H1 (cell line): Measurements from ENCODE around the gene SERPINB13. TPM values are rescaled to one million over a fixed set of nuclear protein-coding genes. Genes with fewer than 3 reads are reported as not detected.

Experiments
- CTCF ChIA-PET: fragments of 300-600 bp; sonication (Branson Sonifier 250); formaldehyde crosslinking; loops from one replicate; lab custom pipeline; 2021; ENCODE audit not compliant: partially characterized antibody; lab: Charles Lee
- POLR2A ChIA-PET: fragments of 300-600 bp; sonication (Branson Sonifier 250); formaldehyde crosslinking; loops from one replicate; lab custom pipeline; 2021; ENCODE audit warnings: inconsistent platforms; ENCODE audit not compliant: partially characterized antibody; lab: Charles Lee
- DNase-seq, 2 experiments: peaks; one replicate each; pipeline versions ENCODE4 v3.0.0 to v3.0.0-alpha.2; 2010 to 2022; ENCODE audit warnings: low spot score in 2 of 2, low read depth in 1 of 2, mixed read lengths in 1 of 2
- FAIRE-seq: peaks from 2 replicates; lab custom pipeline; 2011; peaks lifted over from hg19 to GRCh38; lab: Jason Lieb, UNC
- H2AFZ ChIP-seq: 2 replicates; pipeline ENCODE4 v1.8.1; 2012; ENCODE audit warnings: low read length, inconsistent platforms
- H2AK5ac ChIP-seq: 2 replicates; pipeline ENCODE4 v1.6.1; 2013; ENCODE audit warnings: low read depth, low read length
- H2BK120ac ChIP-seq: replicated peaks from 2 replicates; pipeline ENCODE3; 2013; ENCODE audit warnings: low read depth, low read length, inconsistent platforms
- H2BK12ac ChIP-seq: 2 replicates; pipeline ENCODE4 v1.6.1; 2013; ENCODE audit warnings: low read depth, low read length
- H2BK15ac ChIP-seq: 2 replicates; pipeline ENCODE4 v1.6.1; 2013; ENCODE audit warnings: low read length
- H2BK20ac ChIP-seq: 2 replicates; pipeline ENCODE4 v1.6.1; 2013; ENCODE audit warnings: low read length
- H2BK5ac ChIP-seq: 2 replicates; pipeline ENCODE4 v1.6.1; 2013; ENCODE audit warnings: low read depth, low read length
- H3K14ac ChIP-seq: 2 replicates; pipeline ENCODE4 v1.6.1; 2013; ENCODE audit warnings: inconsistent platforms; ENCODE audit not compliant: insufficient read length
- H3K18ac ChIP-seq: 2 replicates; pipeline ENCODE4 v1.6.1; 2013; ENCODE audit warnings: low read length; ENCODE audit errors: extremely low read depth
- H3K23ac ChIP-seq: 2 replicates; pipeline ENCODE4 v1.6.1; 2013; ENCODE audit warnings: inconsistent platforms; ENCODE audit not compliant: insufficient read length
- H3K23me2 ChIP-seq: 2 replicates; pipeline ENCODE4 v1.6.1; 2013; ENCODE audit warnings: low read depth, low read length
- H3K27ac ChIP-seq: 2 replicates; pipeline ENCODE4 v1.6.1; 2011; ENCODE audit warnings: low read depth, low read length, inconsistent platforms
- H3K27me3 ChIP-seq, 4 experiments: replicated peaks in 1 of 4; 1 replicate in 1 of 4; 2 replicates in 3 of 4; pipeline versions ENCODE4 v1.6.1 to v1.8.1; 2011 to 2013; ENCODE audit warnings: low read length in 3 of 4, mild to moderate bottlenecking in 3 of 4, inconsistent platforms in 2 of 4, mixed read lengths in 2 of 4, moderate library complexity in 1 of 4; ENCODE audit not compliant: control insufficient read depth in 3 of 4, insufficient read depth in 3 of 4; ENCODE audit errors: extremely low read depth in 1 of 4
- H3K36me3 ChIP-seq, 4 experiments: 2 replicates each; pipeline versions ENCODE4 v1.6.1 to v1.8.1; 2011 to 2013; ENCODE audit warnings: mild to moderate bottlenecking in 4 of 4, low read length in 3 of 4, moderate library complexity in 2 of 4, control low read depth in 1 of 4, inconsistent platforms in 1 of 4; ENCODE audit not compliant: insufficient read depth in 4 of 4, control insufficient read depth in 2 of 4
- H3K4ac ChIP-seq: replicated peaks from 2 replicates; pipeline ENCODE3; 2013; ENCODE audit warnings: low read length, low read depth, mixed read lengths, inconsistent platforms; ENCODE audit not compliant: insufficient read length
- H3K4me1 ChIP-seq, 4 experiments: replicated peaks in 1 of 4; 1 replicate in 1 of 4; 2 replicates in 3 of 4; pipeline versions ENCODE4 v1.6.1 to v1.8.1; 2011 to 2013; ENCODE audit warnings: low read length in 3 of 4, inconsistent platforms in 2 of 4, mixed read lengths in 1 of 4; ENCODE audit not compliant: insufficient read depth in 4 of 4, control insufficient read depth in 3 of 4
- H3K4me2 ChIP-seq, 2 experiments: 2 replicates each; pipeline versions ENCODE4 v1.6.1 to v1.8.1; 2011 to 2013; ENCODE audit warnings: low read depth in 2 of 2, low read length in 2 of 2, control low read depth in 1 of 2, inconsistent platforms in 1 of 2, mild to moderate bottlenecking in 1 of 2; ENCODE audit not compliant: insufficient read depth in 1 of 2
- H3K4me3 ChIP-seq, 4 experiments: fragments of 200-600, 300-600 bp in 1 of 4; sonication (generic), shearing (Covaris generic), sonication (Bioruptor Twin) in 1 of 4; 2 replicates each; pipeline versions ENCODE4 v1.5.1 to v1.8.1; 2011 to 2016; ENCODE audit warnings: low read length in 4 of 4, low read depth in 3 of 4, control low read depth in 2 of 4, inconsistent platforms in 2 of 4, mild to moderate bottlenecking in 2 of 4, mixed read lengths in 1 of 4, moderate library complexity in 1 of 4; ENCODE audit not compliant: insufficient read depth in 2 of 4; ENCODE audit errors: extremely low read depth in 1 of 4
- H3K56ac ChIP-seq: replicated peaks from 2 replicates; pipeline ENCODE3; 2013; ENCODE audit warnings: low read depth, mild to moderate bottlenecking, mixed read lengths, low read length, inconsistent platforms; ENCODE audit not compliant: insufficient read length
- H3K79me1 ChIP-seq: 2 replicates; pipeline ENCODE4 v1.6.1; 2013; ENCODE audit warnings: low read depth, low read length, control low read depth
- H3K79me2 ChIP-seq, 2 experiments: 2 replicates each; pipeline versions ENCODE4 v1.6.1 to v1.8.1; 2012 to 2013; ENCODE audit warnings: low read length in 2 of 2, mild to moderate bottlenecking in 2 of 2, inconsistent platforms in 1 of 2; ENCODE audit not compliant: insufficient read depth in 2 of 2, control insufficient read depth in 1 of 2
- H3K9ac ChIP-seq, 4 experiments: replicated peaks in 1 of 4; 1 replicate in 1 of 4; 2 replicates in 3 of 4; pipeline versions ENCODE4 v1.6.1 to v1.8.1; 2011 to 2013; ENCODE audit warnings: low read depth in 3 of 4, low read length in 3 of 4, control low read depth in 2 of 4, mild to moderate bottlenecking in 2 of 4, moderate library complexity in 2 of 4, inconsistent platforms in 1 of 4; ENCODE audit errors: extremely low read depth in 1 of 4
- H3K9me3 ChIP-seq, 2 experiments: 2 replicates each; pipeline versions ENCODE4 v1.6.1 to v1.8.1; 2012 to 2013; ENCODE audit warnings: mild to moderate bottlenecking in 2 of 2, moderate library complexity in 2 of 2, control low read depth in 1 of 2, inconsistent platforms in 1 of 2, low read depth in 1 of 2, low read length in 1 of 2, mixed read lengths in 1 of 2; ENCODE audit not compliant: insufficient read depth in 2 of 2
- H4K20me1 ChIP-seq, 2 experiments: replicated peaks in 1 of 2; 2 replicates each; pipeline versions ENCODE3 to v1.8.1; 2011 to 2013; ENCODE audit warnings: inconsistent platforms in 2 of 2, low read length in 2 of 2, mild to moderate bottlenecking in 1 of 2; ENCODE audit not compliant: insufficient read depth in 2 of 2, control insufficient read depth in 1 of 2
- H4K5ac ChIP-seq: 2 replicates; pipeline ENCODE4 v1.6.1; 2013; ENCODE audit warnings: low read length, low read depth, mixed read lengths, inconsistent platforms; ENCODE audit not compliant: insufficient read length
- H4K8ac ChIP-seq: 2 replicates; pipeline ENCODE4 v1.8.0; 2013; ENCODE audit warnings: mild to moderate bottlenecking, moderate library complexity, low read length, inconsistent platforms; ENCODE audit not compliant: insufficient read depth; ENCODE audit errors: extremely low read depth
- H4K91ac ChIP-seq: replicated peaks from 2 replicates; pipeline ENCODE3; 2013; ENCODE audit warnings: low read length, mixed read lengths, inconsistent platforms; ENCODE audit not compliant: insufficient read length
- ASH2L ChIP-seq: fragments of 200-600, 300-600 bp; sonication (generic); IDR thresholded peaks from one replicate; pipeline ENCODE4 v1.7.1; 2017; ENCODE audit warnings: low read length
- CEBPB ChIP-seq: IDR thresholded peaks from 2 replicates; pipeline ENCODE4 v1.6.1; 2012; ENCODE audit warnings: low read depth, low read length
- HDAC2 ChIP-seq, 2 experiments: fragments of 300-600 bp in 1 of 2; sonication (generic) in 1 of 2; IDR thresholded peaks; 2 replicates each; pipeline ENCODE4 v1.6.1; 2011 to 2012; ENCODE audit warnings: low read depth in 2 of 2, low read length in 2 of 2, mild to moderate bottlenecking in 2 of 2, moderate library complexity in 2 of 2, borderline replicate concordance in 1 of 2, inconsistent platforms in 1 of 2
- JUN ChIP-seq: IDR thresholded peaks from 2 replicates; pipeline ENCODE4 v1.6.1; 2011; ENCODE audit warnings: low read depth, mild to moderate bottlenecking, improper control_type of control experiment, low read length
- JUND ChIP-seq: IDR thresholded peaks from 2 replicates; pipeline ENCODE4 v1.6.1; 2011; ENCODE audit warnings: mild to moderate bottlenecking, improper control_type of control experiment, low read length
- KDM5A ChIP-seq: fragments of 200-600 bp; IDR thresholded peaks from 2 replicates; pipeline ENCODE4 v1.7.1; 2012; ENCODE audit warnings: mild to moderate bottlenecking, low read length, inconsistent platforms, mixed read lengths
- NANOG ChIP-seq: IDR thresholded peaks from 2 replicates; pipeline ENCODE4 v1.6.1; 2011; ENCODE audit warnings: low read length, low read depth, mild to moderate bottlenecking, inconsistent platforms; ENCODE audit not compliant: insufficient read depth, poor library complexity, severe bottlenecking
- RNF2 ChIP-seq: fragments of 200-900, 300-1000 bp; sonication (generic); IDR thresholded peaks from 2 replicates; pipeline ENCODE4 v1.7.1; 2016; ENCODE audit warnings: borderline replicate concordance, low read depth, mild to moderate bottlenecking, antibody characterized with exemption, low read length; ENCODE audit not compliant: poor library complexity, severe bottlenecking; ENCODE audit errors: missing control alignments
- SIX5 ChIP-seq: IDR thresholded peaks from 2 replicates; pipeline ENCODE4 v1.6.1; 2011; ENCODE audit warnings: mild to moderate bottlenecking, low read depth, low read length
- SP2 ChIP-seq: IDR thresholded peaks from 2 replicates; pipeline ENCODE4 v1.6.1; 2012; ENCODE audit warnings: mild to moderate bottlenecking, low read length, inconsistent platforms
- TCF12 ChIP-seq: IDR thresholded peaks from 2 replicates; pipeline ENCODE4 v1.6.1; 2011; ENCODE audit warnings: low read depth, mild to moderate bottlenecking, low read length
- TEAD4 ChIP-seq: IDR thresholded peaks from 2 replicates; pipeline ENCODE4 v1.6.1; 2012; ENCODE audit warnings: low read depth, low read length, inconsistent platforms, mixed read lengths
- WGBS, 2 experiments: shearing (Covaris generic) in 1 of 2; methylation state at CpG; one replicate each; pipeline versions ENCODE4 v1.1.6 to v1.1.7; 2013 to 2015; ENCODE audit warnings: low lambda C conversion rate in 2 of 2, mixed read lengths in 2 of 2, inconsistent platforms in 1 of 2, low coverage in 1 of 2, missing lambda C conversion rate in 1 of 2; ENCODE audit not compliant: insufficient replicate concordance in 2 of 2, insufficient coverage in 1 of 2, insufficient read length in 1 of 2; ENCODE audit errors: extremely low coverage in 1 of 2, missing lambda C conversion rate in 1 of 2; 5-methylcytosine and 5-hydroxymethylcytosine counted together
- polyA plus RNA-seq, 7 experiments: library from polyadenylated mRNA; depleted of rRNA in 3 of 7; stranded (reverse) in 5 of 7; unstranded in 2 of 7; fragments of >200 nt in 5 of 7; fragments of 200-250 nt in 2 of 7; gene quantifications; 1 replicate in 5 of 7; 2 replicates in 1 of 7; 4 replicates in 1 of 7; pipeline versions ENCODE4 v1.2.1 to v1.2.3, GENCODE V29; 2011 to 2013; ENCODE audit warnings: missing spikeins in 2 of 7, mixed read lengths in 2 of 7
- total RNA-seq: library from RNA; stranded (reverse); fragmentation: NEBNext Ultra II Directional; extraction: Animal tissue kit (Norgen Biotek cat#: 25700); gene quantifications from 2 replicates; pipeline ENCODE4 v1.2.1, GENCODE V29; 2021

Gene SERPINB13
- total and polyA plus RNA-seq, 2 of the 8 experiments (the other 6 are each of a cell fraction or from before 2014, with no cell fraction given): not detected

DNA sequence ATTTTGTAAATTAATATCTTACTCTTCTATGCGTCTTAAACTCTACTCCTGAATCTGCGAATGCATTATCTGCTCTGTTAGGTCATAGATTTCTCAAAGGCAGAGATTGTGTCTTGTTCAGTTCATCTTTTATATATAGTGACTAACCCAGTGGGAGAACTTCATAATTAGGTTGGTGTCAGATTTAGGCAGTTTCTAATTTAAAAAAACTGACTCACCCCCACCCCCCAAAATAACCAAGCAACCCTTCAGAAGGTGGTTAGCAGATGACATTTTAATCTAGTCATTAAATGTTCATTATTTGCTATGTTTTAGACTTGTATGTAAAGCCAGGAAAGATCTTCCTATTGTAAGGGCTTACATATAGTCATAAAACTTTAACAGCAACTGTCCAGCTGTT, 34.6 kb upstream of the SERPINB13 start:
- no peak overlapping the region for H2BK5ac ChIP-seq
- no peaks in the 10 kb centered on the region for H3K23me2 ChIP-seq
- no peak overlapping the region for H3K4ac ChIP-seq
- ChIA-PET POLR2A (interaction anchor here (1.5 kb wide), 1 partner anchor 20 kb away, joined by 4 read pairs; no protein-coding TSS in a partner anchor), CTCF (interaction anchor here (0.8 to 1.9 kb wide), 5 partner anchors 10 to 47 kb away, joined by 3 to 7 read pairs (median 3); partner anchors contain the start of gene SERPINB12)
- FAIRE-seq: no peak
- DNase-seq: no peak
- no peak overlapping the region for H2BK20ac ChIP-seq
- H3K56ac ChIP-seq: no peak overlapping the region
- no peak overlapping the region for H4K5ac ChIP-seq
- no peaks in the 10 kb centered on the region for H4K20me1 ChIP-seq
- no peak overlapping the region for H3K27ac ChIP-seq
- no peak overlapping the region for H3K4me3 ChIP-seq
- no peak overlapping the region for H4K91ac ChIP-seq
- no peaks in the 10 kb centered on the region for H3K36me3 ChIP-seq
- H3K79me2 ChIP-seq: no peaks in the 10 kb centered on the region
- WGBS, 2 experiments: 82% methylated on average over 2 of the region's 2 CpGs; no CpG with 5 or more reads in 1 of the 2 experiments
- no peaks in the 10 kb centered on the region for H3K9me3 ChIP-seq
- H3K9ac ChIP-seq: no peak overlapping the region
- no peak overlapping the region for H2BK120ac ChIP-seq
- H3K23ac ChIP-seq: no peak overlapping the region
- H2BK15ac ChIP-seq: no peak overlapping the region
- H2AK5ac ChIP-seq: no peak overlapping the region
- H3K79me1 ChIP-seq: no peaks in the 10 kb centered on the region
- H3K18ac ChIP-seq: no peak overlapping the region
- H4K8ac ChIP-seq: no peak overlapping the region
- H2BK12ac ChIP-seq: no peak overlapping the region
- H3K14ac ChIP-seq: no peak overlapping the region
- no peaks in the 10 kb centered on the region for H3K27me3 ChIP-seq
- H3K4me2 ChIP-seq: no peak overlapping the region
- H2AFZ ChIP-seq: no peak overlapping the region
- H3K4me1 ChIP-seq: no peaks in the 10 kb centered on the region
- TF ChIP-seq TEAD4 (no peak), TCF12 (no peak), SIX5 (no peak), SP2 (no peak), JUND (no peak), CEBPB (no peak), KDM5A (no peak), NANOG (no peak), RNF2 (no peak), JUN (no peak), HDAC2 (IDR thresholded peaks at IDR 0.05; ENCODE audit: borderline replicate concordance in 1 of 2, low read depth in 2 of 2, low read length in 2 of 2) (no peak), ASH2L (no peak)
